ENCODE data around the gene POLR2J. TPM values are rescaled to one million over a fixed set of nuclear protein-coding genes. Genes with fewer than 3 reads are reported as not detected.

The POLR2J gene
- total RNA-seq, 4 donors from 2014 or later, result 8.2 to 38.8 (median 14.0) TPM

DNA sequence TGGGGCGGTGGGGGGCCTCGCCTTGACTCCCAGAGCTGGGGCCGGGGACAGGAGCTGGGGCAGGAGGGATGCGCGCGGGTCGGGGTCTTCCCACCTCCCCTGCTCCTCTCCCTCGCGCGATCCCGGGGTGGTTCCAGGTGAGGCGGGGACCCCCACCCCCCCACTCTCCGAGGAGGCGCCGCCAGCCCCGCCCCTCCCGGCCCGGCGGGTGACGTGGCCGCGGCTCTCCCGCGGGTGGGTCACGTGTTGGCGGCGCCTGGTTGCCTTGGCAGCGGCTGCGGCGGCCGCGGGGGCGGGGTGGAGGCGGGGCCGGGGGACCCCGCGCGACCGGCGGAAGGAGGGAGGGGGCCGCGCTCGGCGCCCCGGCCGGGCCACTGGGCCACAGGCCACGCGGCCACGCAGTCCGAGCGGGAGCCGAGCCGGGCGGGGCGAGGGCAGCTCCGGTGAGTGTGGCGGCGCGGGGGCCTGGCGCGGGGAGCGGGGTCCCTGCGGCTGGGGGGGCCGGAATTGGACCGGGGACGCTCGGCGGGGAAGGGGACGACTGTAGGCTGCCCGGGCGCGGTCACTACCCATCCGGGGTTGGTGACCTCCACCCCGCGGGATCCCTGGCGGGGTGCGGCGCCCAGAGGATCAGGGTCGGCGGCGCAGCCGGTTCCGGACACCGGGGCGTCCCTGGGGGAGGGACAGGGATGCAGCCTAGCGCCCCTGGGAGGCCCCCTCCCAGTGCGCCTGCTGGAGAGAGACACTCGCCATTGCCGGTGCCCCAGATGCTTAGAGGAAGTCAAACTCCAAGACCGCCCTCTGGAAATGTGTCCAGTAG, 45.3 kb downstream of the POLR2J start, which contains the start of gene ORAI2:
ORAI2 (plus strand) TSS at position 357 of the 820 bp plus-strand sequence. CDS start 5,382 bp downstream, outside the sequence.
- Histone ChIP-seq H3K4me3 (peak within 1 kb of the TSS; percentile 48 to 92), H3K27ac (peak within 1 kb of the TSS; percentile 77 to 81), H3K36me3 (no peaks in the 10 kb centered on the region), H3K27me3 (no peaks in the 10 kb centered on the region), H3K4me1 (no peaks in the 10 kb centered on the region), H3K9me3 (no peaks in the 10 kb centered on the region)
- intact Hi-C loops (cut with DNase I; ENCODE audit: low total_unique reads), result no loop called here
- DNase-seq, result peak; percentile 76 to 85
- TF ChIP-seq, protein P1, sequence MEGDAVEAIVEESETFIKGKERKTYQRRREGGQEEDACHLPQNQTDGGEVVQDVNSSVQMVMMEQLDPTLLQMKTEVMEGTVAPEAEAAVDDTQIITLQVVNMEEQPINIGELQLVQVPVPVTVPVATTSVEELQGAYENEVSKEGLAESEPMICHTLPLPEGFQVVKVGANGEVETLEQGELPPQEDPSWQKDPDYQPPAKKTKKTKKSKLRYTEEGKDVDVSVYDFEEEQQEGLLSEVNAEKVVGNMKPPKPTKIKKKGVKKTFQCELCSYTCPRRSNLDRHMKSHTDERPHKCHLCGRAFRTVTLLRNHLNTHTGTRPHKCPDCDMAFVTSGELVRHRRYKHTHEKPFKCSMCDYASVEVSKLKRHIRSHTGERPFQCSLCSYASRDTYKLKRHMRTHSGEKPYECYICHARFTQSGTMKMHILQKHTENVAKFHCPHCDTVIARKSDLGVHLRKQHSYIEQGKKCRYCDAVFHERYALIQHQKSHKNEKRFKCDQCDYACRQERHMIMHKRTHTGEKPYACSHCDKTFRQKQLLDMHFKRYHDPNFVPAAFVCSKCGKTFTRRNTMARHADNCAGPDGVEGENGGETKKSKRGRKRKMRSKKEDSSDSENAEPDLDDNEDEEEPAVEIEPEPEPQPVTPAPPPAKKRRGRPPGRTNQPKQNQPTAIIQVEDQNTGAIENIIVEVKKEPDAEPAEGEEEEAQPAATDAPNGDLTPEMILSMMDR (IDR thresholded peaks at IDR 0.05), result peak in 1 of 4 experiments; percentile 12
- peak in 1 of 2 donors; percentile 43 for TF ChIP-seq POLR2A (IDR thresholded peaks at IDR 0.05)

GRCh38 chr7:102432442-102433218, 46.1 kb downstream of the POLR2J start:
- no peak for DNase-seq
- Histone ChIP-seq H3K27me3 (no peaks in the 10 kb centered on the region), H3K27ac (peak overlapping the region; percentile 77 to 81), H3K9me3 (no peaks in the 10 kb centered on the region), H3K4me3 (peak overlapping the region; percentile 48 to 92), H3K4me1 (no peaks in the 10 kb centered on the region), H3K36me3 (no peaks in the 10 kb centered on the region)
- intact Hi-C loops (cut with DNase I; ENCODE audit: low total_unique reads), result no loop called here
- TF ChIP-seq, protein P1 (IDR thresholded peaks at IDR 0.05), result no peak
- no peak for TF ChIP-seq POLR2A (IDR thresholded peaks at IDR 0.05)

- TF ChIP-seq, protein P1 (IDR thresholded peaks at IDR 0.05), result no peak
- no peak for TF ChIP-seq POLR2A (IDR thresholded peaks at IDR 0.05)
- H3K27me3 ChIP-seq, result no peaks in the 10 kb centered on the region
- H3K9me3 ChIP-seq, result no peaks in the 10 kb centered on the region
- DNase-seq, result no peak
- intact Hi-C loops (cut with DNase I; ENCODE audit: low total_unique reads), result no loop called here
- peak overlapping the region; percentile 5 to 81 for H3K27ac ChIP-seq
- no peak overlapping the region for H3K4me3 ChIP-seq
- no peaks in the 10 kb centered on the region for H3K36me3 ChIP-seq
- H3K4me1 ChIP-seq, result no peaks in the 10 kb centered on the region
Observed at GRCh38 chr7:102431617-102432298, 47.0 kb downstream of the POLR2J start.

DNA sequence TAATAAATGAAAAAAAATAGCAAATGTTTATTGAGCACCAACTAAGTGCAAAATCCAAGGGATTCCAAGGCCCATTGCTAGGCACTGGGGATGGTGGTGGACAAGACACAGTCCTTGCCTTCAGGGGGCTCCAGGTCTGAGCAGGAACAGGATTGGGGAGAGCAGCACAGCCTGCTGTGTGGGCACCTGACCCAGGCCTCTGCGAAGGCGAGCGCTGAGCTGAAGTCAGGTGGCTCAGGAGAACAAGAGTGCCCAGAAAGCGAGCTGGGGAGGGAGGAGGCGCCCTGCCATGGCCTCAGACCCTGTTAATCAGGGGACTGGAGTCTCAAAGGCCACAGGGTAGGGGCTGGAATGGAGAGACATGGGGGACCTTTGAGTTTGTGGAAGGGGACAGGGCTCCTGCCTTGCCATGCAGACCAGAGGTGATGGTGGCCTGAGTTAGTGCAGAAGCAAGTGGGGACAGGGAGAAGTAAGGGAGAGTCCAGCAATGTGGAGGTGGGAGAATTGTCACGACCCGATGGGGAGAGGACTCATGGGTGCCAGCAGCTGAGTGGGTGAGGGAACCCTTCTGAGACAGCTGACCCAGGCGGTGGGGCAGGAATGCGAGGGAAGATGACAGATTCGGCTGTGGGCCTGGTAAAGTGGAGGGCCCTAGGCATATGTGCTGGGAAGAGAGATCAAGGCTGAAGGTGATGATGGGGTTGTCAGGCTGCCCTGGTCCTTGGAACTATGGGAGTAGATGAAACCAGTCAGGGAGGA, 49.4 kb downstream of the POLR2J start:
- H3K27ac ChIP-seq, result no peak overlapping the region
- no peaks in the 10 kb centered on the region for H3K27me3 ChIP-seq
- H3K9me3 ChIP-seq, result no peaks in the 10 kb centered on the region
- no peak overlapping the region for H3K4me3 ChIP-seq
- DNase-seq, result no peak
- intact Hi-C loops (cut with DNase I; ENCODE audit: low total_unique reads), result no loop called here
- H3K4me1 ChIP-seq, result no peaks in the 10 kb centered on the region
- no peaks in the 10 kb centered on the region for H3K36me3 ChIP-seq
- TF ChIP-seq, protein P1 (IDR thresholded peaks at IDR 0.05), result no peak
- TF ChIP-seq POLR2A (IDR thresholded peaks at IDR 0.05), result no peak
